GM23338 (cell line): ENCODE measurements around the gene CGREF1. TPM values are rescaled to one million over a fixed set of nuclear protein-coding genes. Genes with fewer than 3 reads are reported as not detected.
A peak's percentile ranks its signal among the peaks of the same experiment; 100 is the strongest.

Experiments used
- ATAC-seq: fragments of 200-7000 bp; cut with Tn5 transposase; 3 replicates; pipeline ENCODE4 v1.9.1; 2020
- DNase-seq: peaks from one replicate; pipeline ENCODE4 v3.0.0-alpha.2; 2015; ENCODE audit warnings: low spot score
- H2AFZ ChIP-seq: fragments of 200-600 bp; sonication (generic); 2 replicates; pipeline ENCODE4 v1.8.0; 2016; ENCODE audit warnings: antibody characterized with exemption, mild to moderate bottlenecking, moderate library complexity
- H3F3A ChIP-seq: fragments of 200-600 bp; sonication (generic); replicated peaks from 2 replicates; pipeline ENCODE4 v1.8.0; 2017; ENCODE audit warnings: antibody characterized with exemption, mixed run types, low read depth
- H3K27ac ChIP-seq: fragments of 200-600 bp; sonication (generic); 2 replicates; pipeline ENCODE4 v1.6.1; 2016; ENCODE audit warnings: low read depth
- H3K27me3 ChIP-seq: fragments of 200-600 bp; sonication (generic); 2 replicates; pipeline ENCODE4 v1.8.0; 2016; ENCODE audit warnings: mild to moderate bottlenecking, mixed run types, moderate library complexity; ENCODE audit not compliant: insufficient read depth
- H3K36me3 ChIP-seq: fragments of 200-600 bp; sonication (generic); 2 replicates; pipeline ENCODE4 v1.8.0; 2016; ENCODE audit warnings: mild to moderate bottlenecking; ENCODE audit not compliant: insufficient read depth
- H3K4me1 ChIP-seq: fragments of 200-600 bp; sonication (generic); 2 replicates; pipeline ENCODE4 v1.8.0; 2016; ENCODE audit warnings: mild to moderate bottlenecking, moderate library complexity; ENCODE audit not compliant: insufficient read depth
- H3K4me2 ChIP-seq: fragments of 200-600 bp; sonication (generic); 2 replicates; pipeline ENCODE4 v1.7.1; 2017; ENCODE audit warnings: mixed run types
- H3K4me3 ChIP-seq: fragments of 200-600 bp; sonication (generic); 2 replicates; pipeline ENCODE4 v1.6.1; 2016; ENCODE audit warnings: mixed run types
- H3K79me2 ChIP-seq: fragments of 200-600 bp; sonication (generic); replicated peaks from 2 replicates; pipeline ENCODE4 v1.8.0; 2017; ENCODE audit warnings: mild to moderate bottlenecking; ENCODE audit not compliant: insufficient read depth
- H3K9me2 ChIP-seq: fragments of 200-600 bp; sonication (generic); 2 replicates; pipeline ENCODE4 v1.8.0; 2017; ENCODE audit not compliant: insufficient read depth
- H4K20me1 ChIP-seq: fragments of 200-600 bp; sonication (generic); replicated peaks from 2 replicates; pipeline ENCODE4 v1.8.0; 2017; ENCODE audit warnings: mild to moderate bottlenecking; ENCODE audit not compliant: insufficient read depth
- H3K27ac Mint-ChIP-seq: 2 replicates; pipeline ENCODE4 v1.8.0; 2020; ENCODE audit warnings: inconsistent platforms, mild to moderate bottlenecking, moderate library complexity, mixed read lengths
- H3K27me3 Mint-ChIP-seq: 3 replicates; pipeline ENCODE4 v1.8.0; 2022; ENCODE audit warnings: low read depth, mild to moderate bottlenecking, moderate library complexity, mixed read lengths, inconsistent platforms; ENCODE audit not compliant: insufficient read depth, poor library complexity
- H3K36me3 Mint-ChIP-seq: 3 replicates; pipeline ENCODE4 v1.8.0; 2021; ENCODE audit warnings: low read depth, mild to moderate bottlenecking, inconsistent platforms, moderate library complexity, mixed read lengths
- H3K4me1 Mint-ChIP-seq: 3 replicates; pipeline ENCODE4 v1.8.0; 2020; ENCODE audit warnings: mild to moderate bottlenecking, inconsistent platforms, mixed read lengths
- H3K4me3 Mint-ChIP-seq: 3 replicates; pipeline ENCODE4 v1.8.0; 2021; ENCODE audit warnings: moderate library complexity, mild to moderate bottlenecking, inconsistent platforms, mixed read lengths
- H3K9me3 Mint-ChIP-seq: 3 replicates; pipeline ENCODE4 v1.8.0; 2020; ENCODE audit warnings: moderate library complexity, mild to moderate bottlenecking, inconsistent platforms, mixed read lengths
- CREB1 ChIP-seq: fragments of 250-450 bp; sonication (Bioruptor Pico); IDR thresholded peaks from 2 replicates; pipeline ENCODE4 v1.5.0; 2020; ENCODE audit warnings: low read depth, mild to moderate bottlenecking, moderate library complexity
- EZH2 ChIP-seq: fragments of 200-600 bp; sonication (generic); IDR thresholded peaks from one replicate; pipeline ENCODE4 v1.8.0; 2017; ENCODE audit warnings: antibody characterized with exemption, mild to moderate bottlenecking, low read depth; ENCODE audit not compliant: unreplicated experiment
- EZH2phosphoT487 ChIP-seq: fragments of 200-600 bp; sonication (generic); IDR thresholded peaks from one replicate; pipeline ENCODE4 v1.8.1; 2018; ENCODE audit warnings: antibody characterized with exemption; ENCODE audit not compliant: unreplicated experiment
- JUNB ChIP-seq: IDR thresholded peaks from one replicate; pipeline ENCODE4 v1.6.1; 2016; ENCODE audit warnings: antibody characterized with exemption; ENCODE audit not compliant: unreplicated experiment
- NANOG ChIP-seq: IDR thresholded peaks from 2 replicates; pipeline ENCODE4 v1.6.1; 2016; ENCODE audit warnings: antibody characterized with exemption, borderline replicate concordance
- POLR2AphosphoS5 ChIP-seq: IDR thresholded peaks from 2 replicates; pipeline ENCODE4 v1.6.1; 2016; ENCODE audit warnings: antibody characterized with exemption, low read depth
- STAT1 ChIP-seq: IDR thresholded peaks from one replicate; pipeline ENCODE4 v1.6.1; 2016; ENCODE audit warnings: antibody characterized with exemption; ENCODE audit not compliant: unreplicated experiment
- ZNF114 ChIP-seq: fragments of 250-450 bp; sonication (Bioruptor Pico); IDR thresholded peaks from 2 replicates; pipeline ENCODE4 v1.5.0; 2020; ENCODE audit warnings: mild to moderate bottlenecking, moderate library complexity
- ZNF331 ChIP-seq: fragments of 250-450 bp; sonication (Bioruptor Pico); IDR thresholded peaks from 2 replicates; pipeline ENCODE4 v1.5.0; 2020; ENCODE audit warnings: low read depth, mild to moderate bottlenecking, moderate library complexity
- polyA plus RNA-seq: library from polyadenylated mRNA; unstranded; fragments of >200 nt; fragmentation: Nextera tagmentation; extraction: Ambion mirVana; gene quantifications from 2 replicates; pipeline ENCODE4 v1.2.1, GENCODE V29; 2016
- total RNA-seq: library from RNA; depleted of rRNA; stranded (reverse); fragments of >200 nt; shearing (Covaris generic); gene quantifications from 2 replicates; pipeline ENCODE4 v1.2.3, GENCODE V29; 2014
- TF ChIP-seq, protein P1 (sequence below): IDR thresholded peaks from one replicate; pipeline ENCODE4 v1.6.1; 2018; ENCODE audit warnings: antibody characterized with exemption; ENCODE audit not compliant: unreplicated experiment
- TF ChIP-seq, protein P2 (sequence below): fragments of 250-450 bp; sonication (Bioruptor Pico); IDR thresholded peaks from 2 replicates; pipeline ENCODE4 v1.5.0; 2020; ENCODE audit warnings: mild to moderate bottlenecking, moderate library complexity
- TF ChIP-seq, protein P3 (sequence below): IDR thresholded peaks from 2 replicates; pipeline ENCODE4 v1.6.1; 2016; ENCODE audit warnings: antibody characterized with exemption
- TF ChIP-seq, protein P4 (sequence below), 2 experiments: fragments of 200-600 bp in 1 of 2; sonication (generic) in 1 of 2; conservative IDR thresholded peaks; 2 replicates each; pipeline versions ENCODE4 v1.5.1 to v1.6.1; 2016 to 2017; ENCODE audit warnings: antibody characterized with exemption in 2 of 2, low read depth in 2 of 2, mild to moderate bottlenecking in 2 of 2, moderate library complexity in 1 of 2

CGREF1 gene
- total and polyA plus RNA-seq, 2 experiments from 2014 or later = 4.1 to 4.5 TPM

DNA sequence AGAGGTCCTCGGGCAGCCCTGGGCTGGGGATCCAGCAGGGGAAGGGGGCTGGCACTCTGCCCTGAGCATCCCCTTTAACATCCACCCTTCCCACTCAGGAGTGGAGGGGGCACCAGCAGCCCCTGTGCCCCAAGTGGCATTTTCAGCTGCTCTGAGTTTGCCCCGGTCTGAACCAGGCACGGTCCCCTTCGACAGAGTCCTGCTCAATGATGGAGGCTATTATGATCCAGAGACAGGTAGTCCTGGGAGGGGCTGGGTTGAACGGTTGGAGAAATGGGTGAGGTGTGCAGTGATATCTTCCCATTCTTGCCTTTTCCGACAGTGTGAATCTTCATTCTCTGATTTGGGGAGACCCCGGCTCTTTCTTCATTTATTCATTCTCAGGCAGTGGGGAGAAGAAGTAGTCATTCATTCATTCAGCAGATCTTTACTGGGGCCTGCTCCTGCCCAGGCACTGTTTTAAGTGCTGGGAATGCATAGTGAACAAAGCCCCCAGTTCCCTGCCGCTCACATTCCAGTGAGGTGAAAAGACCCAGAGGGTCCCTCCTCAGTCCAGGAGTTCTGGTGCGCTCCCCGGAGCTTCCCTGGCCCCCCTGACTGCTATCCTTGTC lies 33.8 kb downstream of the CGREF1 start:
- Mint-ChIP-seq H3K36me3 (no peaks in the 10 kb centered on the region), H3K4me1 (peaks cover 37% of the 10 kb centered on the region), H3K27ac (no peak overlapping the region), H3K9me3 (no peaks in the 10 kb centered on the region; the same call in 2 of the 3 replicates), H3K4me3 (peak overlapping the region; percentile 55), H3K27me3 (peaks cover 29% of the 10 kb centered on the region)
- TF ChIP-seq, protein P1, sequence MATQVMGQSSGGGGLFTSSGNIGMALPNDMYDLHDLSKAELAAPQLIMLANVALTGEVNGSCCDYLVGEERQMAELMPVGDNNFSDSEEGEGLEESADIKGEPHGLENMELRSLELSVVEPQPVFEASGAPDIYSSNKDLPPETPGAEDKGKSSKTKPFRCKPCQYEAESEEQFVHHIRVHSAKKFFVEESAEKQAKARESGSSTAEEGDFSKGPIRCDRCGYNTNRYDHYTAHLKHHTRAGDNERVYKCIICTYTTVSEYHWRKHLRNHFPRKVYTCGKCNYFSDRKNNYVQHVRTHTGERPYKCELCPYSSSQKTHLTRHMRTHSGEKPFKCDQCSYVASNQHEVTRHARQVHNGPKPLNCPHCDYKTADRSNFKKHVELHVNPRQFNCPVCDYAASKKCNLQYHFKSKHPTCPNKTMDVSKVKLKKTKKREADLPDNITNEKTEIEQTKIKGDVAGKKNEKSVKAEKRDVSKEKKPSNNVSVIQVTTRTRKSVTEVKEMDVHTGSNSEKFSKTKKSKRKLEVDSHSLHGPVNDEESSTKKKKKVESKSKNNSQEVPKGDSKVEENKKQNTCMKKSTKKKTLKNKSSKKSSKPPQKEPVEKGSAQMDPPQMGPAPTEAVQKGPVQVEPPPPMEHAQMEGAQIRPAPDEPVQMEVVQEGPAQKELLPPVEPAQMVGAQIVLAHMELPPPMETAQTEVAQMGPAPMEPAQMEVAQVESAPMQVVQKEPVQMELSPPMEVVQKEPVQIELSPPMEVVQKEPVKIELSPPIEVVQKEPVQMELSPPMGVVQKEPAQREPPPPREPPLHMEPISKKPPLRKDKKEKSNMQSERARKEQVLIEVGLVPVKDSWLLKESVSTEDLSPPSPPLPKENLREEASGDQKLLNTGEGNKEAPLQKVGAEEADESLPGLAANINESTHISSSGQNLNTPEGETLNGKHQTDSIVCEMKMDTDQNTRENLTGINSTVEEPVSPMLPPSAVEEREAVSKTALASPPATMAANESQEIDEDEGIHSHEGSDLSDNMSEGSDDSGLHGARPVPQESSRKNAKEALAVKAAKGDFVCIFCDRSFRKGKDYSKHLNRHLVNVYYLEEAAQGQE = no peak
- TF ChIP-seq ZNF331 (no peak), ZNF114 (no peak), NANOG (no peak), EZH2phosphoT487 (no peak), EZH2 (no peak), POLR2AphosphoS5 (no peak), STAT1 (no peak), CREB1 (CRISPR knock-in tag) (no peak), JUNB (no peak)
- TF ChIP-seq, protein P2, sequence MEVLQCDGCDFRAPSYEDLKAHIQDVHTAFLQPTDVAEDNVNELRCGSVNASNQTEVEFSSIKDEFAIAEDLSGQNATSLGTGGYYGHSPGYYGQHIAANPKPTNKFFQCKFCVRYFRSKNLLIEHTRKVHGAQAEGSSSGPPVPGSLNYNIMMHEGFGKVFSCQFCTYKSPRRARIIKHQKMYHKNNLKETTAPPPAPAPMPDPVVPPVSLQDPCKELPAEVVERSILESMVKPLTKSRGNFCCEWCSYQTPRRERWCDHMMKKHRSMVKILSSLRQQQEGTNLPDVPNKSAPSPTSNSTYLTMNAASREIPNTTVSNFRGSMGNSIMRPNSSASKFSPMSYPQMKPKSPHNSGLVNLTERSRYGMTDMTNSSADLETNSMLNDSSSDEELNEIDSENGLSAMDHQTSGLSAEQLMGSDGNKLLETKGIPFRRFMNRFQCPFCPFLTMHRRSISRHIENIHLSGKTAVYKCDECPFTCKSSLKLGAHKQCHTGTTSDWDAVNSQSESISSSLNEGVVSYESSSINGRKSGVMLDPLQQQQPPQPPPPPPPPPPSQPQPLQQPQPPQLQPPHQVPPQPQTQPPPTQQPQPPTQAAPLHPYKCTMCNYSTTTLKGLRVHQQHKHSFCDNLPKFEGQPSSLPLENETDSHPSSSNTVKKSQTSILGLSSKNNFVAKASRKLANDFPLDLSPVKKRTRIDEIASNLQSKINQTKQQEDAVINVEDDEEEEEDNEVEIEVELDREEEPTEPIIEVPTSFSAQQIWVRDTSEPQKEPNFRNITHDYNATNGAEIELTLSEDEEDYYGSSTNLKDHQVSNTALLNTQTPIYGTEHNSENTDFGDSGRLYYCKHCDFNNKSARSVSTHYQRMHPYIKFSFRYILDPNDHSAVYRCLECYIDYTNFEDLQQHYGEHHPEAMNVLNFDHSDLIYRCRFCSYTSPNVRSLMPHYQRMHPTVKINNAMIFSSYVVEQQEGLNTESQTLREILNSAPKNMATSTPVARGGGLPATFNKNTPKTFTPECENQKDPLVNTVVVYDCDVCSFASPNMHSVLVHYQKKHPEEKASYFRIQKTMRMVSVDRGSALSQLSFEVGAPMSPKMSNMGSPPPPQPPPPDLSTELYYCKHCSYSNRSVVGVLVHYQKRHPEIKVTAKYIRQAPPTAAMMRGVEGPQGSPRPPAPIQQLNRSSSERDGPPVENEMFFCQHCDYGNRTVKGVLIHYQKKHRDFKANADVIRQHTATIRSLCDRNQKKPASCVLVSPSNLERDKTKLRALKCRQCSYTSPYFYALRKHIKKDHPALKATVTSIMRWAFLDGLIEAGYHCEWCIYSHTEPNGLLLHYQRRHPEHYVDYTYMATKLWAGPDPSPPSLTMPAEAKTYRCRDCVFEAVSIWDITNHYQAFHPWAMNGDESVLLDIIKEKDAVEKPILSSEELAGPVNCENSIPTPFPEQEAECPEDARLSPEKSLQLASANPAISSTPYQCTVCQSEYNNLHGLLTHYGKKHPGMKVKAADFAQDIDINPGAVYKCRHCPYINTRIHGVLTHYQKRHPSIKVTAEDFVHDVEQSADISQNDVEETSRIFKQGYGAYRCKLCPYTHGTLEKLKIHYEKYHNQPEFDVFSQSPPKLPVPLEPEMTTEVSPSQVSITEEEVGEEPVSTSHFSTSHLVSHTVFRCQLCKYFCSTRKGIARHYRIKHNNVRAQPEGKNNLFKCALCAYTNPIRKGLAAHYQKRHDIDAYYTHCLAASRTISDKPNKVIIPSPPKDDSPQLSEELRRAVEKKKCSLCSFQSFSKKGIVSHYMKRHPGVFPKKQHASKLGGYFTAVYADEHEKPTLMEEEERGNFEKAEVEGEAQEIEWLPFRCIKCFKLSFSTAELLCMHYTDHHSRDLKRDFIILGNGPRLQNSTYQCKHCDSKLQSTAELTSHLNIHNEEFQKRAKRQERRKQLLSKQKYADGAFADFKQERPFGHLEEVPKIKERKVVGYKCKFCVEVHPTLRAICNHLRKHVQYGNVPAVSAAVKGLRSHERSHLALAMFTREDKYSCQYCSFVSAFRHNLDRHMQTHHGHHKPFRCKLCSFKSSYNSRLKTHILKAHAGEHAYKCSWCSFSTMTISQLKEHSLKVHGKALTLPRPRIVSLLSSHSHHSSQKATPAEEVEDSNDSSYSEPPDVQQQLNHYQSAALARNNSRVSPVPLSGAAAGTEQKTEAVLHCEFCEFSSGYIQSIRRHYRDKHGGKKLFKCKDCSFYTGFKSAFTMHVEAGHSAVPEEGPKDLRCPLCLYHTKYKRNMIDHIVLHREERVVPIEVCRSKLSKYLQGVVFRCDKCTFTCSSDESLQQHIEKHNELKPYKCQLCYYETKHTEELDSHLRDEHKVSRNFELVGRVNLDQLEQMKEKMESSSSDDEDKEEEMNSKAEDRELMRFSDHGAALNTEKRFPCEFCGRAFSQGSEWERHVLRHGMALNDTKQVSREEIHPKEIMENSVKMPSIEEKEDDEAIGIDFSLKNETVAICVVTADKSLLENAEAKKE (CRISPR knock-in tag) = no peak
- TF ChIP-seq, protein P3, sequence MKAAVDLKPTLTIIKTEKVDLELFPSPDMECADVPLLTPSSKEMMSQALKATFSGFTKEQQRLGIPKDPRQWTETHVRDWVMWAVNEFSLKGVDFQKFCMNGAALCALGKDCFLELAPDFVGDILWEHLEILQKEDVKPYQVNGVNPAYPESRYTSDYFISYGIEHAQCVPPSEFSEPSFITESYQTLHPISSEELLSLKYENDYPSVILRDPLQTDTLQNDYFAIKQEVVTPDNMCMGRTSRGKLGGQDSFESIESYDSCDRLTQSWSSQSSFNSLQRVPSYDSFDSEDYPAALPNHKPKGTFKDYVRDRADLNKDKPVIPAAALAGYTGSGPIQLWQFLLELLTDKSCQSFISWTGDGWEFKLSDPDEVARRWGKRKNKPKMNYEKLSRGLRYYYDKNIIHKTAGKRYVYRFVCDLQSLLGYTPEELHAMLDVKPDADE = no peak
- TF ChIP-seq, protein P4, sequence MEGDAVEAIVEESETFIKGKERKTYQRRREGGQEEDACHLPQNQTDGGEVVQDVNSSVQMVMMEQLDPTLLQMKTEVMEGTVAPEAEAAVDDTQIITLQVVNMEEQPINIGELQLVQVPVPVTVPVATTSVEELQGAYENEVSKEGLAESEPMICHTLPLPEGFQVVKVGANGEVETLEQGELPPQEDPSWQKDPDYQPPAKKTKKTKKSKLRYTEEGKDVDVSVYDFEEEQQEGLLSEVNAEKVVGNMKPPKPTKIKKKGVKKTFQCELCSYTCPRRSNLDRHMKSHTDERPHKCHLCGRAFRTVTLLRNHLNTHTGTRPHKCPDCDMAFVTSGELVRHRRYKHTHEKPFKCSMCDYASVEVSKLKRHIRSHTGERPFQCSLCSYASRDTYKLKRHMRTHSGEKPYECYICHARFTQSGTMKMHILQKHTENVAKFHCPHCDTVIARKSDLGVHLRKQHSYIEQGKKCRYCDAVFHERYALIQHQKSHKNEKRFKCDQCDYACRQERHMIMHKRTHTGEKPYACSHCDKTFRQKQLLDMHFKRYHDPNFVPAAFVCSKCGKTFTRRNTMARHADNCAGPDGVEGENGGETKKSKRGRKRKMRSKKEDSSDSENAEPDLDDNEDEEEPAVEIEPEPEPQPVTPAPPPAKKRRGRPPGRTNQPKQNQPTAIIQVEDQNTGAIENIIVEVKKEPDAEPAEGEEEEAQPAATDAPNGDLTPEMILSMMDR (conservative IDR thresholded peaks at IDR 0.05; ENCODE audit: low read depth in 2 of 2) = no peak
- no peak for DNase-seq
- H4K20me1 ChIP-seq = no peaks in the 10 kb centered on the region
- no peaks in the 10 kb centered on the region for H3K9me2 ChIP-seq
- peak overlapping the region; percentile 91 for H3K4me2 ChIP-seq
- ATAC-seq = no peak
- H3K79me2 ChIP-seq = no peaks in the 10 kb centered on the region
- H3K27ac ChIP-seq = no peak overlapping the region
- H3K4me3 ChIP-seq = peak overlapping the region; percentile 87
- peaks cover 16% of the 10 kb centered on the region for H3K27me3 ChIP-seq
- H3K36me3 ChIP-seq = no peaks in the 10 kb centered on the region
- peak overlapping the region; percentile 99 for H2AFZ ChIP-seq
- H3F3A ChIP-seq = peaks cover 8% of the 10 kb centered on the region; the same call in 1 of the 2 replicates
- H3K4me1 ChIP-seq = peaks cover 15% of the 10 kb centered on the region
